ENCODE measurements around the gene R3HDM1. TPM values are rescaled to one million over a fixed set of nuclear protein-coding genes. Genes with fewer than 3 reads are reported as not detected.
"Not testable (repeated sequence)": the region's sequence is repeated elsewhere in the genome, so short reads cannot be mapped to it uniquely, and the experiment has no call there.

Gene R3HDM1
- total RNA-seq, 1 experiment from 2014 or later = 8.7 TPM

- DNase-seq (ENCODE audit: low spot score) = peak; percentile 28
Observed at GRCh38 chr2:135709992-135710391, 178.7 kb downstream of the R3HDM1 start.

- DNase-seq (ENCODE audit: low spot score) = not testable (repeated sequence)
Observed at GRCh38 chr2:135715086-135715485, 183.8 kb downstream of the R3HDM1 start.

GRCh38 chr2:135728064-135728743, 196.9 kb downstream of the R3HDM1 start:
- no peak for DNase-seq (ENCODE audit: low spot score)

- DNase-seq (ENCODE audit: low spot score) = no peak
Observed at GRCh38 chr2:135732561-135732960, 201.3 kb downstream of the R3HDM1 start.

GRCh38 chr2:135733045-135733444, 201.8 kb downstream of the R3HDM1 start:
- DNase-seq (ENCODE audit: low spot score) = no peak

GRCh38 chr2:135736546-135736945, 205.3 kb downstream of the R3HDM1 start:
- no peak for DNase-seq (ENCODE audit: low spot score)

- DNase-seq (ENCODE audit: low spot score) = no peak
Observed at GRCh38 chr2:135740206-135740605, 208.9 kb downstream of the R3HDM1 start.

- DNase-seq (ENCODE audit: low spot score) = no peak
Observed at GRCh38 chr2:135741043-135741394, 209.7 kb downstream of the R3HDM1 start.

GRCh38 chr2:135741395-135742324, 210.4 kb downstream of the R3HDM1 start, which contains the start of gene UBXN4:
TSS of gene UBXN4 (plus strand) at chr2:135741855. CDS start at chr2:135741930, 75 bp downstream.
- peak; percentile 98 for DNase-seq (ENCODE audit: low spot score)

- DNase-seq (ENCODE audit: low spot score) = peak; percentile 49
Observed at GRCh38 chr2:135742325-135742757, 211.1 kb downstream of the R3HDM1 start.

GRCh38 chr2:135743860-135744259, 212.6 kb downstream of the R3HDM1 start:
- DNase-seq (ENCODE audit: low spot score) = no peak

- peak; percentile 47 for DNase-seq (ENCODE audit: low spot score)
Observed at GRCh38 chr2:135744760-135745314, 213.6 kb downstream of the R3HDM1 start.

GRCh38 chr2:135745545-135745944, 214.3 kb downstream of the R3HDM1 start:
- no peak for DNase-seq (ENCODE audit: low spot score)

- DNase-seq (ENCODE audit: low spot score) = no peak
Observed at GRCh38 chr2:135755573-135755972, 224.3 kb downstream of the R3HDM1 start.

- no peak for DNase-seq (ENCODE audit: low spot score)
Observed at GRCh38 chr2:135756692-135757091, 225.4 kb downstream of the R3HDM1 start.

- DNase-seq (ENCODE audit: low spot score) = no peak
Observed at GRCh38 chr2:135762022-135762421, 230.7 kb downstream of the R3HDM1 start.

GRCh38 chr2:135762530-135762929, 231.2 kb downstream of the R3HDM1 start:
- no peak for DNase-seq (ENCODE audit: low spot score)

GRCh38 chr2:135768863-135769262, 237.6 kb downstream of the R3HDM1 start:
- no peak for DNase-seq (ENCODE audit: low spot score)

- no peak for DNase-seq (ENCODE audit: low spot score)
Observed at GRCh38 chr2:135773319-135773718, 242.0 kb downstream of the R3HDM1 start.

GRCh38 chr2:135773917-135774316, 242.6 kb downstream of the R3HDM1 start:
- DNase-seq (ENCODE audit: low spot score) = no peak

Data from H4 (cell line).